Measurements from ENCODE around the gene RCOR1.

The RCOR1 gene

GRCh38 chr14:102665621-102666020 is 73.2 kb downstream of the RCOR1 start:
- TF ChIP-seq NFRKB (IDR thresholded peaks at IDR 0.05) (no peak), FOXA1 (IDR thresholded peaks at IDR 0.05) (no peak), FOXM1 (IDR thresholded peaks at IDR 0.05; ENCODE audit: borderline replicate concordance) (no peak), HDGF (IDR thresholded peaks at IDR 0.05; ENCODE audit: borderline replicate concordance) (no peak), CTBP1 (IDR thresholded peaks at IDR 0.05; ENCODE audit: borderline replicate concordance) (no peak)
- no peak for DNase-seq (ENCODE audit: extremely low spot score)
- POLR2A ChIA-PET = no interaction called here
- CTCF ChIA-PET = no interaction called here

GRCh38 chr14:102666635-102667034 is 74.2 kb downstream of the RCOR1 start:
- ChIA-PET POLR2A (no interaction called here), CTCF (no interaction called here)
- no peak for DNase-seq (ENCODE audit: extremely low spot score)
- TF ChIP-seq ARNT (IDR thresholded peaks at IDR 0.05) (no peak), L3MBTL2 (conservative IDR thresholded peaks at IDR 0.05) (no peak), SP1 (IDR thresholded peaks at IDR 0.05) (no peak), ELF4 (IDR thresholded peaks at IDR 0.05) (no peak), NFRKB (IDR thresholded peaks at IDR 0.05) (no peak), PKNOX1 (IDR thresholded peaks at IDR 0.05) (no peak), LEF1 (IDR thresholded peaks at IDR 0.05; ENCODE audit: borderline replicate concordance) (no peak), FOXM1 (IDR thresholded peaks at IDR 0.05; ENCODE audit: borderline replicate concordance) (no peak), SUZ12 (IDR thresholded peaks at IDR 0.05) (no peak), TARDBP (IDR thresholded peaks at IDR 0.05) (no peak), FOXK2 (IDR thresholded peaks at IDR 0.05) (no peak), BHLHE40 (IDR thresholded peaks at IDR 0.05; ENCODE audit: borderline replicate concordance) (no peak), ZNF384 (IDR thresholded peaks at IDR 0.05) (no peak), CTBP1 (IDR thresholded peaks at IDR 0.05; ENCODE audit: borderline replicate concordance) (no peak)

- ChIA-PET POLR2A (no interaction called here), CTCF (no interaction called here)
- DNase-seq (ENCODE audit: extremely low spot score) = no peak
- no peak for TF ChIP-seq ELF4 (IDR thresholded peaks at IDR 0.05)
- TF ChIP-seq SUZ12 (IDR thresholded peaks at IDR 0.05) = no peak
- TF ChIP-seq FOXK2 (IDR thresholded peaks at IDR 0.05) = no peak
- no peak for TF ChIP-seq FOXA1 (IDR thresholded peaks at IDR 0.05)
- no peak for TF ChIP-seq CTBP1 (IDR thresholded peaks at IDR 0.05; ENCODE audit: borderline replicate concordance)
- TF ChIP-seq ZNF384 (IDR thresholded peaks at IDR 0.05) = no peak
- no peak for TF ChIP-seq HDGF (IDR thresholded peaks at IDR 0.05; ENCODE audit: borderline replicate concordance)
- no peak for TF ChIP-seq FOXM1 (IDR thresholded peaks at IDR 0.05; ENCODE audit: borderline replicate concordance)
- TF ChIP-seq PKNOX1 (IDR thresholded peaks at IDR 0.05) = no peak
- TF ChIP-seq SP1 (IDR thresholded peaks at IDR 0.05) = no peak
Observed at GRCh38 chr14:102667703-102668102, 75.3 kb downstream of the RCOR1 start.

GRCh38 chr14:102668291-102668873 is 75.9 kb downstream of the RCOR1 start:
- CTCF ChIA-PET = no interaction called here

GRCh38 chr14:102671410-102671809 is 79.0 kb downstream of the RCOR1 start:
- POLR2A ChIA-PET = no interaction called here
- CTCF ChIA-PET = interaction anchor here (0.6 kb wide), 1 partner anchor 540 kb away, joined by 4 read pairs; no protein-coding TSS in a partner anchor
- DNase-seq (ENCODE audit: extremely low spot score) = no peak
- no peak for TF ChIP-seq FOXM1 (IDR thresholded peaks at IDR 0.05; ENCODE audit: borderline replicate concordance)
- no peak for TF ChIP-seq SP1 (IDR thresholded peaks at IDR 0.05)
- no peak for TF ChIP-seq CTBP1 (IDR thresholded peaks at IDR 0.05; ENCODE audit: borderline replicate concordance)
- no peak for TF ChIP-seq BHLHE40 (IDR thresholded peaks at IDR 0.05; ENCODE audit: borderline replicate concordance)
- no peak for TF ChIP-seq PKNOX1 (IDR thresholded peaks at IDR 0.05)
- no peak for TF ChIP-seq HDGF (IDR thresholded peaks at IDR 0.05; ENCODE audit: borderline replicate concordance)
- TF ChIP-seq FOXK2 (IDR thresholded peaks at IDR 0.05) = no peak
- TF ChIP-seq FOXA1 (IDR thresholded peaks at IDR 0.05) = no peak
- no peak for TF ChIP-seq ELF4 (IDR thresholded peaks at IDR 0.05)
- no peak for TF ChIP-seq SUZ12 (IDR thresholded peaks at IDR 0.05)
- TF ChIP-seq ZNF384 (IDR thresholded peaks at IDR 0.05) = no peak
- TF ChIP-seq L3MBTL2 (conservative IDR thresholded peaks at IDR 0.05) = no peak
- no peak for TF ChIP-seq NFRKB (IDR thresholded peaks at IDR 0.05)
- TF ChIP-seq LEF1 (IDR thresholded peaks at IDR 0.05; ENCODE audit: borderline replicate concordance) = no peak
- TF ChIP-seq TARDBP (IDR thresholded peaks at IDR 0.05) = no peak
- TF ChIP-seq ARNT (IDR thresholded peaks at IDR 0.05) = no peak

More at GRCh38 chr14:102668291-102668873, 75.9 kb downstream of the RCOR1 start:
- DNase-seq (ENCODE audit: extremely low spot score) = no peak
- POLR2A ChIA-PET = no interaction called here
- TF ChIP-seq LEF1 (IDR thresholded peaks at IDR 0.05; ENCODE audit: borderline replicate concordance) (no peak), ZNF384 (IDR thresholded peaks at IDR 0.05) (no peak), PKNOX1 (IDR thresholded peaks at IDR 0.05) (0 out of 2 replicates have a peak, but pooled peaks have one; percentile 14), BHLHE40 (IDR thresholded peaks at IDR 0.05; ENCODE audit: borderline replicate concordance) (no peak), FOXM1 (IDR thresholded peaks at IDR 0.05; ENCODE audit: borderline replicate concordance) (no peak), ELF4 (IDR thresholded peaks at IDR 0.05) (no peak), HDGF (IDR thresholded peaks at IDR 0.05; ENCODE audit: borderline replicate concordance) (no peak), CTBP1 (IDR thresholded peaks at IDR 0.05; ENCODE audit: borderline replicate concordance) (no peak)
